AG09319 (cell line): ENCODE measurements around the gene UQCR10.

Experiments
- DNase-seq: peaks from one replicate; pipeline ENCODE4 v3.0.0-alpha.2; 2010; ENCODE audit warnings: low read depth; ENCODE audit errors: extremely low read depth
- CTCF ChIP-seq: IDR thresholded peaks from 2 replicates; pipeline ENCODE4 v1.5.1; 2011; ENCODE audit warnings: low read depth, mild to moderate bottlenecking, inconsistent platforms, low read length, moderate library complexity

UQCR10 gene

GRCh38 chr22:29801153-29801552, 34.0 kb downstream of the UQCR10 start:
- no peak for DNase-seq
- no peak for TF ChIP-seq CTCF

- no peak for DNase-seq
- no peak for TF ChIP-seq CTCF
Observed at GRCh38 chr22:29801796-29802195, 34.6 kb downstream of the UQCR10 start.

GRCh38 chr22:29803190-29803589, 36.0 kb downstream of the UQCR10 start:
- no peak for TF ChIP-seq CTCF
- no peak for DNase-seq

- DNase-seq, result no peak
- TF ChIP-seq CTCF, result no peak
Observed at GRCh38 chr22:29804985-29805384, 37.8 kb downstream of the UQCR10 start.

GRCh38 chr22:29806196-29806595, 39.0 kb downstream of the UQCR10 start:
- no peak for DNase-seq
- TF ChIP-seq CTCF, result no peak

GRCh38 chr22:29810216-29810615, 43.0 kb downstream of the UQCR10 start:
- no peak for DNase-seq
- no peak for TF ChIP-seq CTCF

- DNase-seq, result no peak
- no peak for TF ChIP-seq CTCF
Observed at GRCh38 chr22:29811377-29811776, 44.2 kb downstream of the UQCR10 start.
